Fibroblast of lung (primary cell): Measurements from ENCODE around the gene PTPRA. TPM values are rescaled to one million over a fixed set of nuclear protein-coding genes. Genes with fewer than 3 reads are reported as not detected.

ENCODE experiments used
- DNase-seq, 2 donors: peaks; one replicate each; pipeline versions ENCODE4 v3.0.0 to v3.0.0-alpha.2; 2010; ENCODE audit warnings: low read depth in 2 of 2
- H2AFZ ChIP-seq: 2 replicates; pipeline ENCODE4 v1.5.1; 2012; ENCODE audit warnings: low read length, control low read depth, inconsistent platforms
- H3K27ac ChIP-seq: 2 replicates; pipeline ENCODE4 v1.5.1; 2011; ENCODE audit warnings: low read length, control low read depth; ENCODE audit not compliant: insufficient read depth
- H3K27me3 ChIP-seq: 2 replicates; pipeline ENCODE4 v1.5.1; 2011; ENCODE audit warnings: mild to moderate bottlenecking, low read length; ENCODE audit not compliant: control insufficient read depth, insufficient read depth
- H3K36me3 ChIP-seq: 2 replicates; pipeline ENCODE4 v1.5.1; 2011; ENCODE audit warnings: low read length; ENCODE audit not compliant: control insufficient read depth, insufficient read depth
- H3K4me1 ChIP-seq: 2 replicates; pipeline ENCODE4 v1.5.1; 2011; ENCODE audit warnings: low read length; ENCODE audit not compliant: control insufficient read depth, insufficient read depth; ENCODE audit errors: extremely low read depth
- H3K4me2 ChIP-seq: 2 replicates; pipeline ENCODE4 v1.5.1; 2011; ENCODE audit warnings: low read length, control low read depth; ENCODE audit not compliant: insufficient read depth; ENCODE audit errors: extremely low read depth
- H3K4me3 ChIP-seq, 4 experiments: fragments of 200-600 bp in 1 of 4; sonication (generic) in 1 of 4; replicated peaks in 1 of 4; 2 replicates each; pipeline ENCODE4 v1.5.1; 2011 to 2016; ENCODE audit warnings: low read length in 4 of 4, low read depth in 3 of 4, mild to moderate bottlenecking in 3 of 4, control low read depth in 2 of 4, inconsistent platforms in 1 of 4, mixed read lengths in 1 of 4; ENCODE audit not compliant: insufficient read depth in 1 of 4; ENCODE audit errors: control extremely low read depth in 1 of 4
- H3K79me2 ChIP-seq: 2 replicates; pipeline ENCODE4 v1.5.1; 2012; ENCODE audit warnings: mild to moderate bottlenecking, low read length, inconsistent platforms; ENCODE audit not compliant: control insufficient read depth, insufficient read depth
- H3K9ac ChIP-seq: 2 replicates; pipeline ENCODE4 v1.5.1; 2011; ENCODE audit warnings: mild to moderate bottlenecking, low read length, control low read depth; ENCODE audit not compliant: insufficient read depth
- H3K9me3 ChIP-seq: 2 replicates; pipeline ENCODE4 v1.5.1; 2012; ENCODE audit warnings: low read depth, low read length; ENCODE audit not compliant: control insufficient read depth, insufficient read depth
- H4K20me1 ChIP-seq: 2 replicates; pipeline ENCODE4 v1.5.1; 2011; ENCODE audit warnings: low read length; ENCODE audit not compliant: control insufficient read depth, insufficient read depth; ENCODE audit errors: extremely low read depth
- CTCF ChIP-seq, 2 donors: IDR thresholded peaks in 1 of 2; conservative IDR thresholded peaks in 1 of 2; 1 replicate in 1 of 2; 2 replicates in 1 of 2; pipeline ENCODE4 v1.5.1; 2011 to 2012; ENCODE audit warnings: low read length in 2 of 2, control low read depth in 1 of 2, inconsistent platforms in 1 of 2, low read depth in 1 of 2, mild to moderate bottlenecking in 1 of 2
- EZH2 ChIP-seq: IDR thresholded peaks from 2 replicates; pipeline ENCODE4 v1.5.1; 2012; ENCODE audit warnings: low read length, control low read depth, mild to moderate bottlenecking; ENCODE audit errors: missing control alignments
- polyA plus RNA-seq, 2 donors: library from polyadenylated mRNA; depleted of rRNA in 1 of 2; stranded (reverse) in 1 of 2; unstranded in 1 of 2; fragments of >200 nt; gene quantifications; 2 replicates each; pipeline ENCODE4 v1.2.1, GENCODE V29; 2011 to 2012; ENCODE audit warnings: missing spikeins in 1 of 2
- total RNA-seq: library from RNA; depleted of rRNA; stranded (reverse); fragments of >200 nt; gene quantifications from 2 replicates; pipeline ENCODE4 v1.2.1, GENCODE V29; 2014

The PTPRA gene
- total and polyA plus RNA-seq, 2 donors (not counting 1 experiment from before 2014, with no cell fraction given), result 27.9 to 127 TPM

- Histone ChIP-seq H3K4me2 (no peak overlapping the region), H3K9ac (no peak overlapping the region), H3K4me1 (no peaks in the 10 kb centered on the region), H3K27ac (no peak overlapping the region), H2AFZ (no peak overlapping the region), H3K4me3 (peak overlapping the region in 1 of 4 experiments; percentile 26), H3K36me3 (peaks cover 10% of the 10 kb centered on the region), H3K9me3 (no peaks in the 10 kb centered on the region), H4K20me1 (no peaks in the 10 kb centered on the region), H3K79me2 (peaks cover 11% of the 10 kb centered on the region), H3K27me3 (no peaks in the 10 kb centered on the region)
- TF ChIP-seq CTCF (conservative IDR thresholded peaks at IDR 0.05 in 1 of 2, IDR thresholded peaks at IDR 0.05 in 1 of 2; ENCODE audit: low read depth in 1 of 2, low read length in 2 of 2) (no peak), EZH2 (no peak)
- no peak for DNase-seq
These were observed 34.2 kb upstream of the PTPRA start for GRCh38 chr20:2838847-2839671.

DNA sequence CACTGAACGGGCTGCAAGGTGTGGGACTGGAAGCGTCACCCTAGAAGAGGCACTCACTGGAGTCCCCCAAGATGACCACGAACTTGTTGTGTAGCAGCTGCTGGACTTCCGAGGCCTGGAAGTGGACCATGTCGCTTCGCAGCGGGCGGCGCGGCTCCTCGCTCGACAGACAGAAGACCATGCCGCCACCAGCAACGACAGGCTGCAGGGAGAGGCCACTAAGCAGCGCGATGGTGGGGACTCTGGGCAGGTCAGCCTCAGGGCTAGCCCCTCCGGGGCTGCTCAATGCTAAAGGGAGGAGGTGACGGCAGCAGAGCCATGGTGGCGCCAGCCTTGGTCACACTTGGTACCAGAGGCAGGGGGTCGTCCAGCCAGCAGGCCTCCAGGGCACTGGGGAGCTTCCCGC, 33.5 kb upstream of the PTPRA start:
- no peaks in the 10 kb centered on the region for H4K20me1 ChIP-seq
- peaks cover 10% of the 10 kb centered on the region for H3K36me3 ChIP-seq
- no peak for DNase-seq
- no peak overlapping the region for H3K9ac ChIP-seq
- peak overlapping the region in 3 of 4 experiments; percentile 26 to 89 (median 73) for H3K4me3 ChIP-seq
- TF ChIP-seq CTCF (conservative IDR thresholded peaks at IDR 0.05 in 1 of 2, IDR thresholded peaks at IDR 0.05 in 1 of 2; ENCODE audit: low read depth in 1 of 2, low read length in 2 of 2) (no peak), EZH2 (no peak)
- no peaks in the 10 kb centered on the region for H3K4me1 ChIP-seq
- H3K27me3 ChIP-seq, result no peaks in the 10 kb centered on the region
- peak overlapping the region; percentile 94 for H2AFZ ChIP-seq
- H3K79me2 ChIP-seq, result peaks cover 11% of the 10 kb centered on the region
- H3K4me2 ChIP-seq, result peak overlapping the region; percentile 73
- H3K27ac ChIP-seq, result peak overlapping the region; percentile 96
- H3K9me3 ChIP-seq, result no peaks in the 10 kb centered on the region

DNA sequence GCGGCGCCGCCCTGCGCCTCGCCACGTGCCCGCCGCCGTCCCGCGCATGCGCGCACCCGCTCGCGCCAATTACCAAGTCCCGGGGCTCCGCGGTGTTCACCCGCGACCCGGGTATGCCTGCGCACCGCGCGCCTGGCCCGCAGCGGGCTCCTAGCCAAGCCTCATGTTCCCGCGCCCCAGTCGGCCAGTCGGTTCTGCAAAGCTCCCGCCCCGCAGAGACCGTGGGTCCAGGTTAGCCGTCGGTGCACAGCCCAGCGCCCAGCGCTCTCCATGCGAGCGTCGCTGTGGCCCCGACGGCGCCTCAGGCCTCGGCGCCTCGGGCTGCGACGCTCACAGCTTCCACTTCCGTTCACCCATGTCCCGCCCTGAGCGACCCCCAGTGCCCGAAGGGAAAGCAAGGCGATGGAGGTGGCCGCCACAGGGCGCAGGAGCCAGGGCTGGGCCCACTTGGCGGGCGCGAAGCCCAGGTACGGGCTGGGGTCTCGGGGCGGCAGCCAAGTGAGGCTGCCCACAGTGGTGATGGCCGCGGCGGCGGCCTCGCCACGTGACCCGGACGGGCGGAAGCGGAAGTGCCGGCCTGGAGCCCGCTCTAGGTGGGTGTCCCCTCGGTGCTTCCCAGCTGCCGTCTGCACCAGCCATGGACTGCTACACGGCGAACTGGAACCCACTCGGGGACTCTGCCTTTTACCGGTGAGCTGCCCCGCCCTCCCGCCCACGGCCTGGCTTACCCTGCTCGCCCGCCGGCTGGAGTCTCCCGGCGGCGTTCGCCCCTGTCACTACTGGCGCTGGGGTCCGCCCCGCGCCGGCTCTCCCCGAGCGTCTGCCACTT, 32.9 kb upstream of the PTPRA start, which contains the start of the genes PCED1A and VPS16:
Gene PCED1A, minus strand, starts transcription at position 518 of the 829 bp plus-strand sequence. CDS start 743 bp downstream, outside the sequence.
Gene VPS16, plus strand, starts transcription at position 608 of the 829 bp plus-strand sequence. Its CDS starts 30 bp downstream, at position 638.
- H3K27me3 ChIP-seq, result no peaks in the 10 kb centered on the region
- H4K20me1 ChIP-seq, result no peaks in the 10 kb centered on the region
- peaks cover 8% of the 10 kb centered on the region for H3K36me3 ChIP-seq
- DNase-seq, result peak; percentile 85 to 86
- H3K79me2 ChIP-seq, result peaks cover 11% of the 10 kb centered on the region
- H3K4me2 ChIP-seq, result peak within 1 kb of the TSS; percentile 86
- peak within 1 kb of the TSS; percentile 94 for H2AFZ ChIP-seq
- peak within 1 kb of the TSS; percentile 96 for H3K27ac ChIP-seq
- H3K9ac ChIP-seq, result peak within 1 kb of the TSS; percentile 95
- no peak for TF ChIP-seq EZH2
- no peak for TF ChIP-seq CTCF (conservative IDR thresholded peaks at IDR 0.05 in 1 of 2, IDR thresholded peaks at IDR 0.05 in 1 of 2; ENCODE audit: low read depth in 1 of 2, low read length in 2 of 2)
- no peaks in the 10 kb centered on the region for H3K4me1 ChIP-seq
- peak within 1 kb of the TSS; percentile 73 to 92 (median 82) for H3K4me3 ChIP-seq
- H3K9me3 ChIP-seq, result no peaks in the 10 kb centered on the region
